Loucy (cell line): ENCODE results near the gene UNC13D.

ENCODE experiments used
- H2AFZ ChIP-seq: fragments of 200-600 bp; sonication (generic); 2 replicates; pipeline ENCODE4 v1.6.0; 2016; ENCODE audit warnings: antibody characterized with exemption, mild to moderate bottlenecking, low read length, moderate library complexity
- H3F3A ChIP-seq: fragments of 200-600 bp; 2 replicates; pipeline ENCODE4 v1.6.0; 2016; ENCODE audit warnings: antibody characterized with exemption, low read depth, mild to moderate bottlenecking
- H3K27me3 ChIP-seq: fragments of 200-600 bp; sonication (generic); 2 replicates; pipeline ENCODE4 v1.6.1; 2014; ENCODE audit warnings: low read length, mild to moderate bottlenecking; ENCODE audit not compliant: insufficient read depth, poor library complexity, severe bottlenecking
- H3K36me3 ChIP-seq: fragments of 200-600 bp; sonication (generic); 2 replicates; pipeline ENCODE4 v1.6.1; 2016; ENCODE audit warnings: low read length; ENCODE audit not compliant: insufficient read depth
- H3K4me1 ChIP-seq: fragments of 200-600 bp; sonication (generic); 2 replicates; pipeline ENCODE4 v1.5.1; 2014; ENCODE audit warnings: low read length, mild to moderate bottlenecking; ENCODE audit not compliant: insufficient read depth, poor library complexity, severe bottlenecking
- H3K4me2 ChIP-seq: fragments of 200-600 bp; sonication (generic); 2 replicates; pipeline ENCODE4 v1.6.0; 2014; ENCODE audit warnings: antibody characterized with exemption, low read length, low read depth, mild to moderate bottlenecking; ENCODE audit not compliant: poor library complexity, severe bottlenecking
- H3K4me3 ChIP-seq: fragments of 200-600 bp; sonication (generic); 2 replicates; pipeline ENCODE4 v1.5.1; 2014; ENCODE audit warnings: low read length, mild to moderate bottlenecking, mixed read lengths; ENCODE audit not compliant: poor library complexity, severe bottlenecking
- H3K79me2 ChIP-seq: fragments of 200-600 bp; sonication (generic); 2 replicates; pipeline ENCODE4 v1.6.1; 2014; ENCODE audit warnings: low read length; ENCODE audit not compliant: insufficient read depth
- H3K9ac ChIP-seq: fragments of 200-600 bp; sonication (generic); 2 replicates; pipeline ENCODE4 v1.6.0; 2014; ENCODE audit warnings: mild to moderate bottlenecking, low read depth, low read length, moderate library complexity; ENCODE audit not compliant: poor library complexity, severe bottlenecking
- H3K9me2 ChIP-seq: fragments of 200-600 bp; sonication (generic); replicated peaks from 2 replicates; pipeline ENCODE4 v1.6.1; 2016; ENCODE audit warnings: low read depth, low read length, mixed read lengths
- H3K9me3 ChIP-seq: fragments of 200-600 bp; sonication (generic); 2 replicates; pipeline ENCODE4 v1.6.1; 2014; ENCODE audit warnings: mild to moderate bottlenecking, antibody characterized with exemption, low read length, low read depth; ENCODE audit not compliant: insufficient read depth
- H4K20me1 ChIP-seq: fragments of 200-600 bp; sonication (generic); 2 replicates; pipeline ENCODE4 v1.6.0; 2014; ENCODE audit warnings: antibody characterized with exemption, low read length, mild to moderate bottlenecking; ENCODE audit not compliant: insufficient read depth, poor library complexity, severe bottlenecking
- EZH2phosphoT487 ChIP-seq: fragments of 200-600 bp; IDR thresholded peaks from 2 replicates; pipeline ENCODE4 v1.6.1; 2018; ENCODE audit warnings: antibody characterized with exemption, mild to moderate bottlenecking, moderate library complexity, borderline replicate concordance
- TF ChIP-seq, protein P1 (sequence below): fragments of 200-600 bp; sonication (generic); conservative IDR thresholded peaks from 2 replicates; pipeline ENCODE4 v1.5.1; 2014; ENCODE audit warnings: mild to moderate bottlenecking, antibody characterized with exemption, low read length

UNC13D gene

DNA sequence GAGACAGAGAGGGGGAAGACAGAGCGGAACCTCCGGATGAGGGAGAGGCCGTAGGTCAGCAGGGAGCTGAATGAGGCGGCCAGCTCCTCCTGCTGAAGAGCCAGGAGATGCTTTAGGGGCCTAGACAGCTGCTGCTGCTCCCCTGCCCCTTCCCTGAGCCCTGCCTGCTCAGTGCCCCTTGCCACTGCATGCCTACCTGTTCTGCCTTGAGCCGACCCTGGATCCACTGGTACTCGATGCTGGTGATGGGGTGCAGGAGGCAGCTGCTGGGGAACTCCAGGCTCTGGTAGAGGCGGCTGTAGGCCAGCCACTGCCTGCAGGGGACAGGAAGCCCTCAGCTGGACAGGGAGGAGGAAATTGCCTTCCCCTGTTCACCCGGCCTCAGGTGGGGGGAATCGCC lies 7.6 kb downstream of the UNC13D start:
- Histone ChIP-seq H3K27me3 (no peaks in the 10 kb centered on the region), H3K4me2 (no peak overlapping the region), H4K20me1 (peaks cover 34% of the 10 kb centered on the region), H3K4me1 (peaks cover 19% of the 10 kb centered on the region), H3K36me3 (peaks cover 47% of the 10 kb centered on the region; the same call in 1 of the 2 replicates), H3K9me2 (no peaks in the 10 kb centered on the region), H3K9me3 (no peaks in the 10 kb centered on the region), H3K9ac (no peak overlapping the region), H3F3A (no peaks in the 10 kb centered on the region), H2AFZ (no peak overlapping the region), H3K79me2 (peaks cover 27% of the 10 kb centered on the region), H3K4me3 (no peak overlapping the region)
- TF ChIP-seq, protein P1, sequence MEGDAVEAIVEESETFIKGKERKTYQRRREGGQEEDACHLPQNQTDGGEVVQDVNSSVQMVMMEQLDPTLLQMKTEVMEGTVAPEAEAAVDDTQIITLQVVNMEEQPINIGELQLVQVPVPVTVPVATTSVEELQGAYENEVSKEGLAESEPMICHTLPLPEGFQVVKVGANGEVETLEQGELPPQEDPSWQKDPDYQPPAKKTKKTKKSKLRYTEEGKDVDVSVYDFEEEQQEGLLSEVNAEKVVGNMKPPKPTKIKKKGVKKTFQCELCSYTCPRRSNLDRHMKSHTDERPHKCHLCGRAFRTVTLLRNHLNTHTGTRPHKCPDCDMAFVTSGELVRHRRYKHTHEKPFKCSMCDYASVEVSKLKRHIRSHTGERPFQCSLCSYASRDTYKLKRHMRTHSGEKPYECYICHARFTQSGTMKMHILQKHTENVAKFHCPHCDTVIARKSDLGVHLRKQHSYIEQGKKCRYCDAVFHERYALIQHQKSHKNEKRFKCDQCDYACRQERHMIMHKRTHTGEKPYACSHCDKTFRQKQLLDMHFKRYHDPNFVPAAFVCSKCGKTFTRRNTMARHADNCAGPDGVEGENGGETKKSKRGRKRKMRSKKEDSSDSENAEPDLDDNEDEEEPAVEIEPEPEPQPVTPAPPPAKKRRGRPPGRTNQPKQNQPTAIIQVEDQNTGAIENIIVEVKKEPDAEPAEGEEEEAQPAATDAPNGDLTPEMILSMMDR, result no peak
- no peak for TF ChIP-seq EZH2phosphoT487

DNA sequence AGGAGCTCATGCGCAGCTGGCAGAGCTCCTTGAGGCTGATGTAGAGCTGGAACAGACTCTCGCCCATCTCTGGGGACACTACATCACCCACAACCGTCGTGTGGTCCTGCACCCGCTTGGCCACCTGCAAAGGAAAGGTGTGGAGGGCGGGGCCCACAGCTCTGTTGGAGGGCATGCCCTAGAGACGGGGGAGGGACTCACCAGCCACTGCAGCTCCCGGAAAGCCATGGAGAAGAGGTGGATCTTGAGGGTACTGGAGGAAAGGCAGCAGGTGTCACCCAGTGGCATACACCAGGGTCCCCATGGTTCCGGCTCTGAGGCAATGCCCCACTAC lies 8.6 kb downstream of the UNC13D start:
- no peaks in the 10 kb centered on the region for H3K27me3 ChIP-seq
- peaks cover 23% of the 10 kb centered on the region for H3K79me2 ChIP-seq
- no peak overlapping the region for H2AFZ ChIP-seq
- H3F3A ChIP-seq, result no peaks in the 10 kb centered on the region
- no peaks in the 10 kb centered on the region for H3K9me3 ChIP-seq
- H3K4me2 ChIP-seq, result no peak overlapping the region
- no peak overlapping the region for H3K9ac ChIP-seq
- peaks cover 19% of the 10 kb centered on the region for H3K4me1 ChIP-seq
- TF ChIP-seq, protein P1, result no peak
- TF ChIP-seq EZH2phosphoT487, result no peak
- peaks cover 35% of the 10 kb centered on the region for H4K20me1 ChIP-seq
- no peaks in the 10 kb centered on the region for H3K9me2 ChIP-seq
- H3K4me3 ChIP-seq, result no peak overlapping the region
- H3K36me3 ChIP-seq, result peaks cover 50% of the 10 kb centered on the region; the same call in 1 of the 2 replicates

DNA sequence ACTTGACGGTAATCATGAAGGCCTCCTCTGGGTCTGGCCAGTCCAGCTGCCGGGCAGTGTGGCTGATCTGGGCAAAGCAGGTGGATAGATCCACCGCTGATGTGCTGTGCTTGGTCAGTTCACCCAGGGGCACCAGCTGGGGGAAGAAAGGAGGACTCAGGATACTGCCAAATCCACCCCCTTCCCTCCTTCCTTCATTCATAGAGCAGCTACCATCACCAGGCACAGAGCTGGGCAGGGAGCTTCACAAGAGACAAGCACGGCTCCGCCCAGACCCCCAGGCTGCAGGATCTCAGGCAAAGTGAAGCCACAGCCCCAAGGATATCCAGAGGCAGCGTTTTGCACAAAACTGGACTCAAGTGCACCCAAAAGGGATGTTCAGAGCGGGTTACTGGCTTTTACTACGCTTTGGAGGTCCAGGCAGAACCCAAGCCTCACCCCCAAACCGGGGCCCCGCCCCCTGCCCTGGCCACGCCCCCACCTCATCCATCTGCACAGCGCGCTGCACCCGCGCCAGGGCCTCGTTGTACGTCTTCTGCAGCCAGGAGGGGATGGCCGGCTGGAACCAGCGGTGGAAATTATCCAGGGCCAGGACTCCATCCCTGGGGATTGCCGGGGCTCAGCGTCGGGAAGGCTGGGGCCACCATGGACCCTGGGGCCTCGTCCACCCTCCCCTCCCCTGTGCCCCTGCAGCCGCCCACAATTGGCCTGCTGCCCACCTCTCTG lies 9.1 kb downstream of the UNC13D start:
- Histone ChIP-seq H3K4me2 (no peak overlapping the region), H3K9me3 (no peaks in the 10 kb centered on the region), H4K20me1 (peaks cover 33% of the 10 kb centered on the region), H3F3A (no peaks in the 10 kb centered on the region), H3K79me2 (peaks cover 17% of the 10 kb centered on the region; the same call in 1 of the 2 replicates), H2AFZ (no peak overlapping the region), H3K9me2 (no peaks in the 10 kb centered on the region), H3K36me3 (peaks cover 49% of the 10 kb centered on the region; the same call in 1 of the 2 replicates), H3K4me1 (peaks cover 19% of the 10 kb centered on the region), H3K4me3 (no peak overlapping the region), H3K27me3 (no peaks in the 10 kb centered on the region), H3K9ac (no peak overlapping the region)
- TF ChIP-seq EZH2phosphoT487, result no peak
- TF ChIP-seq, protein P1, result no peak
